GM04503 (cell line): ENCODE data around the gene IER3.
"Not testable (repeated sequence)": the region's sequence is repeated elsewhere in the genome, so short reads cannot be mapped to it uniquely, and the experiment has no call there.

ENCODE experiments used
- DNase-seq: peaks from one replicate; pipeline ENCODE4 v3.0.0-alpha.2; 2012; ENCODE audit warnings: low read depth

The IER3 gene

DNA sequence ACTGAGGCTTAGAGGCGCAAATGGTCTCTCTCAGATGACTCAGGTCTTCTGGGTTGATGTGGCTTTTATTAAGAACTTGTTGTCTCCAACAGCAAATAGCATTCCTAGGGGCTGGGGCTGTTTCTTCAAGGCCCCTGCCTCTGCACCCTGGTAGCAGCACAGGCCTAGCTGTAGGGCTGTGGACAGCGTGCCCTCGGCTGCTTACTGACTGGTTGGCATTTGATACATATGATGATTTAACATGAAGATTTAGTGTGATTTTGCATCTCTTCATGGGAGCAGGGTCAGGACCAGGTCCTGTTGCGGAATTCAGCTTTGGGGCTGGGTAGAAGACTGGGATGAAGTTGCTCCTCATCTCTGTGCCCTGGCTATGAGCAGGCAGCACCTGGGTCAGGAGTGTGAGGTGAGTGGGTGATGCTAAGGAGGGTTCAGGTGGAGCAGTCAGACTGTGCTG, 24.3 kb upstream of the IER3 start:
- no peak for DNase-seq

DNA sequence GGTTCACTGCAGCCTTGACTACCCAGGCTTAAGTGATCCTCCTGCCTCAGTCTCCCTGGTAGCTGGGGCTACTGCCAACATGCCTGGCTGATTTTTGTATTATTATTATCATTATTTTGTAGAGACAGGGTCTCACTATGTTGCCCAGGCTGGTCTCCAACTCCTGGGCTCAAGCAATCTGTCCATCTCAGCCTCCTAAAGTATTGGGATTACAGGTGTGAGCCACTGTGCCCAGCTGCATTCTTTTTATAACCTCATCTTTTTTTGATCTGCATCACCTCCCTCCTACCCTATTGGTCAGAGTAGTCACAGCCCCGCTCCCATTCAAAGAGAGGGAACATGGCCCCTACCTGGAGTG, 23.6 kb upstream of the IER3 start:
- DNase-seq = no peak

DNA sequence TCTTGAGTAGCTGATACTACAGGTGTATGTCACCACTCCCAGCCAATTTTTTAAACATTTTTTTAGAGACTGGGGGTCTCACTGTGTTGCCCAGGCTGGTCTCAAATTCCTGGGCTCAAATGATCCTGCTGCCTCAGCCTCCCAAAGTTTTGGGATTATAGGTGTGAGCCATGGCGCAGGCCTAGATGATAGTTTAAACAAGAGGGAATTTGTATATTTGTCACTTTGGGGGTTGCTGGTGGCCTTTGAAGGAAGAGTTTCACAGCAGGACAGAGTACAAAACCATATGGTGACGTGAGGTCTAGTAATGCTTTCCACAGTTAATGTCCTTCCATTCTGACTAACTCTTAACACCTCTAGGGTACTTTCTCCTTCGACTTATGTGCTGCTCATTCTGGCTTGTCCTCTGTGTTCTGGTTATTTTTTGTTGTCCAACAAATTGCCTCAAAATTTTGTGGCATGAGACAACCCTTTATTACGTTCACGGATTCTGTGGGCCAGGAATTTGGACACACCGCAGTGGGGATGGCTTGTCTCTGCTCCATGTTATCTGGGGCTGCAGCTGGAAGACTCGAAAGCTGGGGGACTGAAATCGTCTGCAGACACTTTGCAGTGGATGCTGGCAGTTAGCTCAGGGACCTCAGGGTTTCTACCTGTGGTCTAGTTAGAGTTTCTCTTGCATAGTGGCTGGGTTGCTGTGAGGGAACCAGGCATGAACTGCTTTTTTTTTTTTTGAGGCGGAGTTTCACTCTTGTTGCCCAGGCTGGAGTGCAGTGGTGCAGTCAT, 23.0 kb upstream of the IER3 start:
- DNase-seq = no peak

DNA sequence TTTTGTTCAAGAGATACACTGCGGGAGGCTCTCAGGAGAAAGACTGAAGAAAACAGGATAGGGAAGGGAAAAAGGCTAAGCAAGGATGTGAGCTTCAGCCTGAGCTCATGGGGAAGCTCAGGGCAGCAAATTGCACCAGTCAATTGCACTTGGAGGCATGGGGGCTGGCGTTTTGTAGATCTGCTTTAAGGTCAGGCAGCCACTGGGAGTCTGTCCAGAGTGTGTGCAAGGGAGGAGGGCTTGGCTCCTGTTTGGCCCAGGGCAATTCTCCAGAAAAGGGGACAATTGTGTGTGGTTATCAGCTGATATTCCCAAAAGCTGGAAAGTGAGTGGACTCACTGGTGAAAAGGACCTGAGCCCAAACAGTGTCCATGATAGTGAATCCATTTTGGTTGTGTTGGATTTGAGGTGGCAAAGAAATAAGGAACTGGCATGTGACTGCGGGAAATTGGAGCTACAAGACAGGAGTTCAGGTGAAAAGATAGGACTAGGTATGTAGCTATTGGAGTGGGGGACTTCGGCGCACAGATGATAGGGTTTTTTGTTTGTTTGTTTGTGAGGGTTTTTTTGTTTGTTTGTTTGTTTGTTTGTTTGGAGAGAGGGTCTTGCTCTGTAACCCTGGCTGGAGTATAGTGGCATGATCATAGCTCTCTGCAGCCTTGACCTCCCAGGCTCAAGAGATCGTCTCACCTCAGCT, 22.3 kb upstream of the IER3 start:
- DNase-seq = no peak

DNA sequence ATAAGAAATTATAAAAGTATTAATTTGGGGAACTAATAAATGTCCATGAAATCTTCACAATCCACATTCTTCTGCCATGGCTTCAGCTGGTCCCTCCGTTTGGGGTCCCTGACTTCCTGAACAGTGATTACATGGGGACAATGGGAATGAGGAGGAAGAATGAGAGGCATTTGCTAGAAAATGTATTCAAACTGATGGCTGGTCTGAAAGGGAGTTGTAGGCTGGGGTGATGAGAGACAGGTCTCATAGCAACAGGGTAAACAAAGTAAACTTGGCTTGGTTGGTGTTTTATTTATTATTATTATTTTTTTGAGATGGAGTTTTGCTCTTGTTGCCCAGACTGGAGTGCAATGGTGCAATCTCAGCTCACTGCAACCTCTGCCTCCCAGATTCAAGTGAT, 21.1 kb upstream of the IER3 start:
- DNase-seq = not testable (repeated sequence)

DNA sequence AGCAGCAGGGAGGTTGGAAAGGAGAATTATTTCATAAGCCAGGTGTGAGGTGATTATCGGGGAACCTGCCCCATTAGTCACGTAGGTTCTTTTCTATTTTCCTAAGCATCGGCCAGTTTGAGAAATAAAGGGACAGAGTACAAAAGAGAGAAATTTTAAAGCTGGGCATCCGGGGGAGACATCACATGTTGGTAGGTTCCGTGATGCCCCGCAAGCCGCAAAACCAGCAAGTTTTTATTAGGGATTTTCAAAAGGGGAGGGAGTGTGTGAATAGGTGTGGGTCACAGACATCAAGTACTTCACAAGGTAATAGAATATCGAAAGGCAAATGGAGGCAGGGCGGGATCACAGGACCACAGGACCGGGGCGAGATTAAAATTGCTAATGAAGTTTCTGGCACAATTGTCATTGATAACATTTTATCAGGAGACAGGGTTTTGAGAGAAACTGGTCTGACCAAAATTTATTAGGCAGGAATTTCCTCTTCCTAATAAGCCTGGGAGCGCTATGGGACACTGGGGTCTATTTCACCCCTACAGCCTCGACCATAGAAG, 20.2 kb upstream of the IER3 start:
- DNase-seq = not testable (repeated sequence)

DNA sequence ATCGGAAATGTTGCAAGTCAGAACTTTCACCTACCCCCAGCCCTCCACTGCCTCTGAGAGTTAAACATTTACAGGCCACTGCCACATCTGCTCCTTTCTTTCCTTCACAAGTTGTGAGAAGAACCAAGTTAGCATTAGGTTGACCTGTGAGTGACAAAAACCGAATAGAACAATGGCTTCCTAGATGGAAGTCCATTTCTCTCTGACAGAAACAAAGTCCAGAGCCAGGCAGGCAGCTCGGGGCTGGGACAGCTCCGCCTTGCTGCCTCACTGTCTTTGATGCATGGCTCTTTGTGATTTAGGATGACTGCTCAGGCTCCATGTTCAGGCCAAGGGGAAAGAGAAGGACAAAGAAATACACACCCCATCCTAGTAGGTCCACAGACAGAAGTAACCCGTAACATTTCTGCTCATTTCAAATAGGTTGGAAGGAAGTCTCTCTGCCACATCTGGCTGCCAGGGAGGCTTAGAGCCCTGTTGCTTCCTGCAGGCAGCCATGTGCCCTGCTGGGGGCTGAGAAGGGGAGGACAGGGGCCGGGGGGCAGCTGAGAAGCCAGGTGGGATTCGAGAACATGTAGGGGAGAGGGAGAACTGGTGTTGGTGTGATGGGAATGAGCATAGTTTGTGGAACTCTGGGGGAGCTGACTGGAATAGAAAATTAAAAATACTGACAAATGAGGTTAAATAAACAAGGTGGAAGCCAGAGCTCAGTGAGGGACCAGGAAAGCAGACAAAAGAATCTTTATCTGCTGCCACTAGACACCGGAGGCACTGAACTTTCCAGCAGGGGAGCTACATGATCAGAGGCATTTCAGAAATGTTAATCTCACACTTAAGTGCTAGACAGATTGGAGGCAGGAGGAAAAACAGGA, 19.5 kb upstream of the IER3 start:
- DNase-seq = no peak

DNA sequence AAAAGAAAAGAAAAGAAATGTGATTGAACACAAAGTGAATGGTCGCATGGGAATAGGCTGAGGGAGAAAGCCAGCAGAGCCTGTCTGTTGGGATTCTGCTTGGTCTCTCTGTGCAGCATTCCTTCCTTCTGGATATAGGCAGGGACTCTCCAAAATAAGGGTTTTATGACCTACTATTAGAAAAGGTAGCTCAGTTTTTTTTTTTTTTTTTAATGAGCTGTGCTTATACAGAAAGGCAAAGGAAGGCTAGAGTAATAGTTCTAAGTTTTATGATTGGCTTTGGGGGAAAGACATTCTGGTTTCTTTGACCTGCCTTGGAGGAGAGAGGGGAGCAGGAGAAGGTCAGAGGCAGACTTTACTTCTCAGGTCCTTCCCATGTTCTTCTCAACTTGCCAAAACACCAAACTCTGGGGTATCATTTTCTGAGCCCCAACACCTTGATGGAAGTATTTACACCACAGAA, 18.8 kb upstream of the IER3 start:
- no peak for DNase-seq

DNA sequence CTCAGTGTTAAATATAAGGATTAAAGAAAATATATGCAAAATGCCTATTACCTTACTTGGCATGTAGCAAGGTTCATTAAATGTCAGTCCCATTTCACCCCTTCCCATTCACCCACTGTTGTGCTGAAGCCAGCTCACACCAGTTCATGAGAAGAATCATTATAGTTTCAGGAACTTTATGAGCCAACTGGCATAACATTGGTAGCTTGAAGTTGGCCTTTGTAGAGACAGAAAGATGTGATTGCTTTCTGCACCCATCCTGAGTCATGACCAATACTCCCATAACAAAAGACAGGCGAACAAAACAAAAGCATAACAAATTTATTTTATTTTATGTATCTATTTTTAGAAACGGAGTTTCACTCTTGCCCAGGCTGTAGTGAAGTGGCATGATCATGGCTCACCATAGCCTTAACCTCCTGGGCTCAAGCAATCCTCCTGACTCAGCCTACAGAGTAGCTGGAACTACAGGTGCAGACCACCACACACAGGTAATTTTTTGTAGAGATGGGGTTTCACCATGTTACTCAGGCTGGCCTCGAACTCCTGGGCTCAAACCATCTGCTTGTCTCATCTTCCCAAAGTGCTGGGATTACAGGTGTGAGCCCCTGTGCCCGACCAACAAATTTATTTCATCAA, 17.6 kb upstream of the IER3 start:
- no peak for DNase-seq

DNA sequence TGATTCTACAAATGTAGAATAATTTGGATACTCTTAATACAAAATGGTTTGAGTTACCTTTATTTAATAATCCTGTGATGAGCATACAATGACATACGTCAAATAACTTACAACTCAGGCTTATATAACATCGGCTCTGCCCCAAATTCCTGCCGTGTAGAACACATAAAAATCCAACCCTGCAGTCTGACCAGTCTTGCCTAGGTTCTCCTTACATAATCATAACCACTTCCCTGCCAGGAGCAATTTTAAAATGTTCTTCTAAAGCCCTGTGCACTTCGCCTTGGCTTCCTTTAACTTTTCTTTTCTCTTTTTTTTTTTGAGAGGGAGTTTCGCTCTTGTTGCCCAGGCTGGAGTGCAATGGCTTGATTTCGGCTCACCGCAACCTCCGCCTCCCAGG, 16.2 kb upstream of the IER3 start:
- no peak for DNase-seq

DNA sequence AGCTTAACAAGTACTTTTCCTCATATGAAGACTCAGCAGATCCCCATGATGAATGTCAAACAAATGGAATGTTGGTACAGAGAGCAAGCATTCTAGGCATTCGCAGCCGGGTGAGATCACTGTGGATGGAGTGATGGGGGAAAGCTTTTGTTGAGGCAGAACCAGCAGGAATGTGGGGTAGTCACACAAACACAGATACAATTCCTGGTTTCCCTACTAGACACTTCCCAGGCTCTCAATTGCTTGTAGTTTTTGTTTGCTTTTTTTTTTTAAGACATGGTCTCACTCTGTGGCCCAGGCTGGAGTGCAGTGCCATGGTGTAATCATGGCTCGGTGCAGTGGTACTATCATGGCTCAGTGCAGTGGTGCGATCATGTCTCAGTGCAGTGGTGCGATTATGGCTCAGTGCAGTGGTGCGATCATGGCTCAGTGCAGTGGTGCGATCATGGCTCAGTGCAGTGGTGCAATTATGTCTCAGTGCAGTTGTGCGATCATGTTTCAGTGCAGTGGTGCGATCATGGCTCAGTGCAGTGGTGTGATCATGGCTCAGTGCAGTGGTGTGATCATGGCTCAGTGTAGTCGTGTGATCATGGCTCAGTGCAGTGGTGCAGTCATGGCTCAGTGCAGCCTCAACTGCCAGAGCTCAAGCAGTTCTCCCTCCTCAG, 15.4 kb upstream of the IER3 start:
- DNase-seq = peak; percentile 96

DNA sequence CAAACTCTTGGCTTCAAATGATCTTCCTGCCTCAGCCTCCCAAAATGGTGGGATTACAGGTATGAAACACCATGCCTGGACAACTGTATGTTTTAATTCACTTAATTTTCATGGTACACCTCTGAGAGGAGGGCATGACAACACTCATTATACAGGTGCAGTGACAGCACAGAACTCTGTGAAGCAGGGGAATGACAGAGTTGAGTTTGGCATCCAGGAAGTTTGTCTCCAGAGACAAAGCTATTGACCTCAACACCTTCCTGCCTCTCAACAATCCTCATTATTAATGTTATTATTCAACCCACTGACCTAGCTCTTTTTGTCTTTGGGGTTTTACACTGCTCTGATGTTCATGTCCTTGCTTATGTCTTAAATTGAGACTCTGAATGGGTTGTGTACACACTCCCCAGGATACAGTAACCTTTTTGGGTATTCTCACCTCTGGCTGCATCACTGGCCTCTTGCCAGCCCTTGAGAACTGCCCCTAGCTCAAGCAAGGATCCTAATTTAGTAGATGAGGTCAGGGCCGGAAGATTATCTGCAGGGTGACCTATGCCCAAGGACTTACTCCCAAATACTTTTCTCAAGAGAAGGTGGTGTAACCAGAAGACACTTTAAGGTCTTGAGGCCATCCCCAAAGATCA, 13.0 kb upstream of the IER3 start:
- no peak for DNase-seq

DNA sequence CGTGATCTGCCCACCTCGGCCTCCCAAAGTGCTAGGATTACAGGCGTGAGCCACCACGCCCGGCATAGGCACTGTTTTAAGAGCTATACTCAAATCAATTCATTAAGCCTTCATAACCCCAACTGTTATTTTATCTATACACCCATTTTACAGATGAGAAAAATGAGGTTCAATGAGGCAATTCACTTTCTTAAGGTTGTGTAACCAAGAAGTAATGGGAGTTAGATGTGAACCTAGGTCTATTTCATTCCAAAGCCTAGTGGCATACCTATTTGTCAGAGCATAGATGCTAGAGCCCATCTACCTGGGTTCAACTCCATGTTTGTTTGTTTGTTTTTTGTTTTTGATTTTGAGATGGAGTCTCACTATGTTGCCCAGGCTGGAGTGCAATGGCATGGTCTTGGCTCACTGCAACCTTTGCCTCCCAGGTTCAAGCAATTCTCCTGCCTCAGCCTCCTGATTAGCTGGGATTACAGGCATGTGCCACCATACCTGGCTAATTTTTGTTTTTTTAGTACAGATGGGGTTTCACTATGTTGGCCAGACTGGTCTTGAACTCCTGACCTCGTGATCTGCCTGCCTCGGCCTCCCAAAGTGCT, 12.2 kb upstream of the IER3 start:
- not testable (repeated sequence) for DNase-seq

DNA sequence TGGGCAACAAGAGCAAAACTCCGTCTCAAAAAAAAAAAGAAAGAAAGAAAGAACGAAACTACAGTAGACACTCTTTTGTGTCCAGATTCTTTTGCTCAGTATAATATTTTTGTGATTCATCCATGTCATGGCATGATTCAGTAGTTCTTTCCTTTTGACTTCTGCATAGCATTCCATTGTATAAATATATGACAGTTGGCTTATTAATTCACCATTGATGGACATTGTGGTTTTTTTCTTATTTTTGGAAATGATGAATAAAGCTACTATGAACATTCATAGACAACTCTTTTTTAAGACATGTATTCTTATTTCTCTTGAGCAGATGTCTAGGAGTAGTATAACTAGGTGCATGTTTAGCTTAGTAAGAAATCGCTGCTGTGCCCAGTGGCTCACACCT, 10.3 kb upstream of the IER3 start:
- DNase-seq = no peak

DNA sequence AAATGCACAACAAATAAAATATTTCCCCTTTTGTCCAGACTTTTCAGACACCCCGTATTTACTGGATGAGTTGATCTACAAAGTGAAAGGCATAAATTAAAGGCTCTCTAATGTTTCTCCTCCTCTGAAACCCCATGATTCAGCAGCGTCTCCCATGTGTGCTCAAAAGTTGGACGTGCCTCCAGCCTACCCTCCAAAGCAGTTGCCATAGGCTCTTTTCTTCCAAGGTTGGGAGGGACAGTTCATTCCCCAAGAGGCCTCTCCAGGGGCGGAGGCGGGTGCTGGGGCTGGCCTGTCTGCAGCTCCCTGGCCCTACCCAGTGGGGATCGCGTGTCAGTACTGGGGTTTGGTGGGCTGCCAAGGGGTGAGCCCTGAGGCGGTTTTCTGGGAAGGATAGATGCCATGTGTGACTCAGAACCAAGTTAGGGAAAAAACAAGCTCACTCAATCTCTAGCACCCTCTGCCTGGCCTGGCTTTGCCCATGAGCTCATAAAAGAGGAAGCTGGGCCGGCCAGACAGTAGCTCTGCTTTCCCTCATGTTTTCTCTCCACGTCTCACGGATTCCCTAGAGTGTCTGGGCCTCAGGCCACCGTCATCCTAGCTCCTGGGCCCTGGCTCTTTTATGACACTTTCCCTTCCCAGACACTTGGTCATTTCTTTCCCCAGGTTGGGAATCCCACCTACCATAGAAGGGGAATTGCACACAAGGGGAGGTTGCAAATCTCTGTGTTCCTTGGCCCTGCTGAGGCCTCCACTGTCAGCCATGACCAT, 8.0 kb upstream of the IER3 start:
- peak; percentile 100 for DNase-seq

DNA sequence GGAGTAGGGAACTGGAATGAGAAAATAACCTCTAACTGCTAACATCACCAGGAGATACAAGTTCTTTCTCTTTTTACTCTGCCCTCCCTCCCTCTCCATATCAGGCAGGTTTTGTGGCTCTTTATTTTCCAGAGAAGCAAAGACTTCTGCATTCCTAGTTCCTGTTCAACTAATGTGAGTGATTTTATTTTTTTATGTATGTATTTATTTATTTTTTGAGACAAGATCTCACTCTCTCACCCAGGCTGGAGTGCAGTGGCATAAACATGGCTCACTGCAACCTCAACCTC, 6.0 kb upstream of the IER3 start:
- no peak for DNase-seq

DNA sequence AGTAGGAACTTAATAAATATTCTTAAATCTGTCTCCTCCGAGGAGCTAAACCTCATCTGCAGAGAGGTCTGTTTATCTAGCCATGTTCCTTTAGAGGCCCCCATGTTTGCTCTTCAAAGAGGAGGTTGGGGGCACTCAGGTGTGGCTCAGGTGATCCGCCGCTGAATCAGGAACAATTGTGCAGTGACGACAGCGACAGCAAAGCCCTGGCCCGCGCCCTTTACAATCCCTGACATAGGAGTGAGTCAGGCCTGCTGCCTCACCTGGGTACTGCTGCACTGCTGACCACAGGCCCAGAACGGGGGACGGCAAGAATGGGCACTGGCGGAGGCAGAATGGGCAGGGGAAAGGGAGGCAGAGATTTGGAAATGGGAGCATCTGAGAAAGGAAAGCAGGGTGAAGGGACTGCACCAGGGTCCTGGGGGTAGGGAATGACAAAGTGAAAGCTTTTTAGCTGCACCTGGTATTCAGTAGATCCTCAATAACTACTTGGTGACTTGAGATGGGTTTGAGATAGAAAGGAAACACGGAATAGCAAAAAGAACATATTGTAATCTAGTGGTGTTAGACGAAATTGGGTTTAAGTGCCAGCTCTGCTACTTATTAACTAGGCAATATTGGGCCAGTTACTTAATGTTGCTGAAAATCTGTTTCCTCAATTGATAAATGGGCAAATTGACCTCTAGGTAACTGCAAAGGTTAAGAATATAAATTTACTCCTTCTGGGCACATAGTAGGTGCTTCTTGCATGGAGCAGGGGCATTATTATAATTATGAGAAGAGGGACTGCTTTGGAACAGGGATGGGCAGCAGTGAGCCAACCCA, 5.4 kb upstream of the IER3 start:
- DNase-seq = no peak

DNA sequence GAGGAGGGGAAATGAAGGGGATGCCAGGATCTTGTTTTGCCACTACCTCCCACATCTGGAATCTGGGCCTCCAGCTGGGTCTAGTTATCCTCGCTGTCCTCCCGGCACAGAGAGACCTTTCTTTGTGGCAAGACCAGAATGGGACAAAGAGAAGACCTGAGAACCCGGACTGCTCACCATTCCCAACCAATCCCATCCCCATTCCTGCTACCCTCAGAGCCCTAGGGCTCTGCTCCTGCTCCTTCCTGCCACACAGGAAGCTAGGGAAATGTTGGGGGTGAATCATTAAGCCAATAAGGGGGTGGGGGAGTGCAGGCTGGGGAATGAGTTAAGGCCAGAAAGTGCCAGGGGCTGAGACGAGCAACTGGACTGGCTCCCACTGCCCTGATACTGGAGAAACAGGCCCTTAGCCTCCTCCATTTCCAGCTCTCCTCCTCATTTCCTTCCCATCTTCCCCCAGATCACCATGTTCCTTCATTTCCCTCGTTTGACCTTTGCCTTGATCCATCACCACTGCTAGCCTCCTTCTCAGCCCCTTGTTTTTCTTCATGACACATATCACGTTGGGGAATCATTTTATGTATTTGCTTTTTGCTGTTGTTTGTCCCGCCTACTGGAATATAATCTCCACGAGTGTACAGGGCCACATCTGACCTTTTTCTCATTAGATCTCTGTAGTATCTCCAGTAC, 4.6 kb upstream of the IER3 start:
- no peak for DNase-seq
